Stimulated activated CD4-positive, alpha-beta T cell treated with anti-CD3 and anti-CD28 coated beads, Interleukin-2, amount 100 ng/mL, for 24 hours (primary cell): ENCODE data around the gene STPG3.
A peak's percentile ranks its signal among the peaks of the same experiment; 100 is the strongest.

Experiments used
- DNase-seq, 2 donors: peaks; one replicate each; pipeline ENCODE4 v3.0.0-alpha.2; 2020

Gene STPG3

GRCh38 chr9:137281345-137282116 lies 30.4 kb downstream of the STPG3 start:
- no peak for DNase-seq

DNA sequence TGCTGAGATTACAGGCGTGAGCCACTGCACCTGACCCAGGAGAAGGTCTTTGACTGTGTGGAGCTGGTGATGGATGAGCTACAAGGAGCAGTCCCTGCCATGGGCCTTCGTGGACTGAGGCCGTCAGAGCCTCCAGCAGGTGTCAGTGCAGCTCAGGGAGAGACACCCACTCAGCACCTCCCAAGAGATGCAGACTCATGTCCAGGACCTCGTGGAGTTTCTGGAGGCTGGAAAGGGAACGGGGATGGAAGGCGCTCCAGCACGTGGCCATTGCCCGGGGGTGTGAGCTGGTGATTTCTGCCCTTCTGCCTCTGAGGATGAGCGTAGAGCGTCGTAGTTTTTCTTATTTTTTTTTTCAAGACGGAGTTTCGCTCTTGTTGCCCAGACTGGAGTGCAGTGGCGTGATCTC lies 35.9 kb downstream of the STPG3 start:
- peak; percentile 21 to 38 for DNase-seq

DNA sequence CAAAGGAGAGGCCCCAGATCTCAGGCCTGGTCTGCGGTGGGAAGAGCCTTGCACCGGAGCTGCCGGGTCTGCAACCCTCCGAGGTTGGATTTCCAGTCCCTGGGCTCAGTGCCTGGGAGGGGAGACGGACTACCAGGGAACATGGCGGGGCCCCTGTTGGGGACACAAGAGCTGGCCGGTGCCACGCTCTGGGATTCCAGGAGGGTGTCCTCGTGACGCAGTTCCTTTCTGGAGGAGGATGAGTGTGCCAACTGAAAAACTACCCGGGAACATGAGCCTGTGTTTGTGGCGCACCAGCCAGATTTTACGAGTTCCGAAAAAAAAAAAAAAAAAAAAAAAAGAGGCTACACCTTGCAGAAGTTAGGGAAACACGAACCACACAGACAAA lies 42.0 kb downstream of the STPG3 start:
- DNase-seq: no peak

DNA sequence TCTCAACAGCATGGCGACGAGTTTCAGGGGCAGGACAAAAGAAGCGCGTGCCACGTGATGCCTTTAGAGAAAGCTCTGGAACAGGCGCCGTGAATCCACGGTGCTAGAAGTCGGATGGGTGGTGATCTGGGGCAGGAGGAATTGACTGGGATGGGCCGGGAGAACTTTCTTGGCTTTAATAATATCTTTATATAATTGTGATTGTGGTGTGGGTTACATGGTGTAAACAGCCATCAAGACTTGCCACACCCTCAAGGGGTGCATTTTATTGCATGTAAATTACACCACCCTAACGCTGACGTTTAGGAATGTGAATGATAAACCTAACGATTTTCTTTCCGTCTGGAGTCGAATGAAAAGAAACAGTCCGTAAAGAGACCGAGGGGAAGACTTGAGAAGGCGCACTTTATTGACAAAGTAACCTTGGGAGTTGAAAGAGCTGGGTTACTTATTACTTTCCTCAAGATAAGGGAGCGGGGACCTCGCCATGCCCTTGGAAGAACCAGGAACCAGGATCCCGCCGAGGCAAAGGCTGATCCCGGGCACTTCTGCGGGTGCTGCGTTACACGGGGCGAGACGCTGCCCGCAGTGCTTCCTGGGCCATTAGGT lies 42.5 kb downstream of the STPG3 start:
- DNase-seq: no peak

GRCh38 chr9:137294091-137294680 lies 43.1 kb downstream of the STPG3 start:
- DNase-seq: peak in 1 of 2 donors; percentile 39

GRCh38 chr9:137294681-137295237 lies 43.7 kb downstream of the STPG3 start:
- DNase-seq: peak in 1 of 2 donors; percentile 40

- DNase-seq: peak; percentile 58 to 69
Observed at GRCh38 chr9:137295238-137295811, 44.2 kb downstream of the STPG3 start.

DNA sequence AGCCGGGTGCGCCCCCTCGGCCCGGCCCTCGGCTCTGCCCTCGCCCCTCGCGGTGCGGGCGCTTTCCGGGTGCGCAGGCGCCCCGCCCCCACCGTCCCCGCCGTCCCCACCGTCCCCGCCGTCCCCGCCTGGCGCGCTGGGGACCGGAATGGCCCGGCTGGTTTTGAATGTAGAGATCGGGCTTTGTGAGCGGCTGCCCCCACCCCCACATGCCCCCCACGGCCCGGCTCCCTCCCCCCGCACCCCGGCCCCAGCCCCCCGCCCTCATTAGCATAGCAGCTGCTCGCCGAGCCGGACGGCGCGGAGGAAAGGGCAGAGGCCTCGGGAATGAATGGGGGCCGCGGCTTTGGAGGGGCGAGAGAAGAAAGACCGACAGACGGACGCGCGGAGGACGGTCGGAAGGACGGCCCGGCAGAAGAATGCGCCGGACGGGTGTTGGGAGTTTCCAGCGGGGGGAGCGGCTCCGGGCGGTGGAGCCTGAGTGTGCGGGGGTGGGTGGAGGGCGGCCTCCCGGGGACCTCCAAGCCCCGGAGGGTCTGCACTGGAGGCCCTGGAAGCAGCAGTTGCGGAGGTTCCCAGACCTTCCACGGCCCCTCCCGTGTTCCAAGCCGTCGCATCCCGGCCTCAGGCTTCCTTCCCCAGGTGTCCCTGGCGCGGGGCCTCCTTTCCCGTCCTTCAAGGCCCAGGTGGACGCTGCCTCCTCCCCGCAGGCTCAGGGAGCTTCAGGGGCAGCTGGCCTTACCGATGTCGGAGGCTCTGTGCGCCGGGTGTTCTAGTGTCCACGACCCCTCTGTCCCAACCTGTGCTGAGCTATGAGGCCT lies 45.0 kb downstream of the STPG3 start:
- DNase-seq: no peak

DNA sequence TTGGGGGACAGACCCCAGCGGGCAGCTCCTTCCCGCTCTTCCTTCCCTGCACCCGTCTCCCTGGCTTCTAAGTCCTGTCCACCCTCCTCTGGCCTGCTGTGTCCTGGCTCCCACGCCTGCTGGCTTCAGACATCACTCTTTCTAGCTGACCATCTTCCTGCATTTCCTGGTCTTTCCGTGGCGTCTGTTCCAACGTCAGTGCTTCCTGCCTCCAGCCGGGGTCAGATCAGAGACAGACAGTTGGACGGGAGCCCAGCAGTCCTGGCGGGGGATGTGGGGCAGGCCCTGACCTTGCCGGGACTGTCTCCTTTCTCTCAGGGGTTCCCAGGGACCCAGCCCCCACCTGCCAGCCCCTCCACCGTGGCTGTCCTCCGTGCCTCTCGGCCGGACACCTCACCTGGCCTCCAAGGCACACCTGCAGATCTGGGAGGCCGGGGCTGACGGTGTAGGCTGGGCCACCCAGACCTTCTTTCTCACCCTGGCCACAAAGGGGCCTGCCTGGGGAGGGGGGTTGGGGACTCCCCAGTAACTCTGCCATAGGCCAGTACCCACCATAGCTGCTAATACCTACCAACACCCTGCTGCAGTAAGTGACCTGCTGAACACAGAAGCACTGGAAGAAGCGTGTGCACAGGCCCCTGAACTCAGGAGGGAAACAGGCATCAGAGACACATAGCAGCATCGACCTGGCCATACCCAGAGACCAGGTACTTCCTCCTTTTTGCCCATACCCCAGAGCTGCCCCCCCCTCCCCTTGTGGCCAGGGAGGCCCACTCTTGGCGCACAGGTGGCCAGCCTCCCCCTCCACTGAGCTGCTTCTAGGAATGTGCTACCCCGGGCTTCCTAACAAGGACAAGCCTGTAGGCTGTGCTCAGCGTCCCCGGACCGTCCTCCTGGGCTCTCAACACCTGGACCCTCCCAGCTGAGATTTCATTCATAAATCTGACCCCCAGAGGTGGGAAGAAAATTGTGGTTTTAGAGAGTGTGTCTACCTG lies 45.9 kb downstream of the STPG3 start:
- no peak for DNase-seq

DNA sequence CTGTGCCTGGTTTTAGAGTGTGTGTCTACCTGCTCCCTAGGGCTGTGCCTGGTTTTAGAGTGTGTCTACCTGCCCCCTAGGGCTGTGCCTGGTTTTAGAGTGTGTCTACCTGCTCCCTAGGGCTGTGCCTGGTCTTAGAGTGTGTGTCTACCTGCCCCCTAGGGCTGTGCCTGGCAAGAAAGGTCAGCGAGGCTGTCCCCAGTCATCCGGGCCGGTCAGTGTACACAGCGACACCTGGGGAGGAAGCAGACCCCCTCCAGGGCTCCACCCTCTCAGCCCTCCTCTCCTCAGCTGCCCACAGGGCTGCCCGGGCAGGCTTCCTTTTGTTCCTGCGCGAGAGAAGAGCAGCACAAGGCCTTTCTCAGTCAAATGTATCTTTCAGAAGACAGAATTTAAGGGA lies 46.9 kb downstream of the STPG3 start:
- no peak for DNase-seq

- DNase-seq: no peak
Observed at GRCh38 chr9:137298401-137299202, 47.5 kb downstream of the STPG3 start.

- DNase-seq: no peak
Observed at GRCh38 chr9:137299203-137299565, 48.1 kb downstream of the STPG3 start.

- no peak for DNase-seq
Observed at GRCh38 chr9:137299938-137300337, 48.9 kb downstream of the STPG3 start.

DNA sequence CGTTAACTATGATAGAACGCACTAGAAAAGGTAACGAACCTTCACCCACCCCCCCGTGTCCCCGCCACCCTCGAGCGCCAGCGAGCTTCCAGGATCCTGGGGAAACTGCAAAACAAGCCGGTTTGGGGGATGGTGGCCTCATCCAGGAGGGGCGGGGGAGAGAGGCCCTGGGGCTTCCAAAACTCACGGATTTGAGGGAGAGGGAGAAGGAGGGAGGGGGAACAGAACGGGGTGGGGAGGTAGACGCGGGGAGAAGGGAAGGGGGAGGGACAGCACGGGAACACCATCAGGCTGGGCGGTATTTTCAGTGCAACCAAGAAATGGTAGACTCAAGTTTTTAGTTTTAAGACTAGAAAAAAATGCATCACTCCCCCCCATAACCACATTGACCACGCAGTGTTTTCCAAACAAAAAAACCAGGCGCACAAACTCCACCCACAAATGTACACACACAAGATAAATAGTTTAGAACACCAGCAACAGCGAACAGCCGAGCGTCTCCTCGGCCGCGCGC lies 49.5 kb downstream of the STPG3 start:
- no peak for DNase-seq

GRCh38 chr9:137301081-137301947 lies 50.2 kb downstream of the STPG3 start:
- peak in 1 of 2 donors; percentile 52 for DNase-seq

DNA sequence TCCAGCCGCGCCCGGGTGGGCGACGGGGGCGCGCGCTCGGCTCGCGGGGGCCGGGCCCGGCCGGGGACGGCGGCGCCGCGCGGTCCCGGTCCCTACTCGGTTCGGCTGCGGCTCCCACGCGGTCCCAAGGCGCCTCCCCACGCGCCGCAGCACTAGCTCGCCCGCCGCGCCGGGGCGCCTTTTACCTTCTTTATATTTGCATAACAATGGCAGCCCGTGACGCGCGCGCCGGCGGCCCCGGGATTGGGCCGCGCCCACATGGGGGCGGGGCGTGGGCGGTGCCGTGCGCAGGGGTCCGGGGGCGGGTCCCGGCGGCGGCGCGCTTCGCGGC lies 51.0 kb downstream of the STPG3 start, which contains the start of gene NRARP:
Gene NRARP, minus strand, starts transcription at position 154 of the 331 bp plus-strand sequence. CDS start 343 bp downstream, outside the sequence.
- peak; percentile 91 to 93 for DNase-seq

GRCh38 chr9:137302449-137303150 lies 51.5 kb downstream of the STPG3 start:
- DNase-seq: no peak
